ENCODE results near the gene TNFAIP8L3.

DNA sequence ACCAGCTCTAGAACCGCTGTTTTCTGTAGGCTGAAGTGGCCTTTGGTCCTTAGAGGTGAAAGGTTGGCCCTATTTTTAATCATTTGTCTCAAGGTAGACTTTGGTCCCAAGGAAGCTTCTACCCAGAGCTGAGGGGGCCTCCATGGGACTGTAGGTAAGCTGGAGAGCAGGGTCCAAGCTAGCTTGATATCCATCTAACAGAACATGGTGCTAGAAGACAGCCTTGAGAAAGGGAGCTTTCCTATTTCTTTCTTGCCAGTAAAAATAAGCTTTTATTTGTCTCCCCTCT lies 3.6 kb upstream of the TNFAIP8L3 start:
- TF ChIP-seq, protein P1, sequence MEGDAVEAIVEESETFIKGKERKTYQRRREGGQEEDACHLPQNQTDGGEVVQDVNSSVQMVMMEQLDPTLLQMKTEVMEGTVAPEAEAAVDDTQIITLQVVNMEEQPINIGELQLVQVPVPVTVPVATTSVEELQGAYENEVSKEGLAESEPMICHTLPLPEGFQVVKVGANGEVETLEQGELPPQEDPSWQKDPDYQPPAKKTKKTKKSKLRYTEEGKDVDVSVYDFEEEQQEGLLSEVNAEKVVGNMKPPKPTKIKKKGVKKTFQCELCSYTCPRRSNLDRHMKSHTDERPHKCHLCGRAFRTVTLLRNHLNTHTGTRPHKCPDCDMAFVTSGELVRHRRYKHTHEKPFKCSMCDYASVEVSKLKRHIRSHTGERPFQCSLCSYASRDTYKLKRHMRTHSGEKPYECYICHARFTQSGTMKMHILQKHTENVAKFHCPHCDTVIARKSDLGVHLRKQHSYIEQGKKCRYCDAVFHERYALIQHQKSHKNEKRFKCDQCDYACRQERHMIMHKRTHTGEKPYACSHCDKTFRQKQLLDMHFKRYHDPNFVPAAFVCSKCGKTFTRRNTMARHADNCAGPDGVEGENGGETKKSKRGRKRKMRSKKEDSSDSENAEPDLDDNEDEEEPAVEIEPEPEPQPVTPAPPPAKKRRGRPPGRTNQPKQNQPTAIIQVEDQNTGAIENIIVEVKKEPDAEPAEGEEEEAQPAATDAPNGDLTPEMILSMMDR (conservative IDR thresholded peaks at IDR 0.05; ENCODE audit: low read depth, low read length) = no peak
- TF ChIP-seq NFE2L2 (IDR thresholded peaks at IDR 0.05; ENCODE audit: low read depth, low read length) (no peak), CEBPB (IDR thresholded peaks at IDR 0.05; ENCODE audit: low read depth, low read length) (no peak), POLR2A (IDR thresholded peaks at IDR 0.05; ENCODE audit: low read depth, low read length) (no peak), RFX5 (IDR thresholded peaks at IDR 0.05; ENCODE audit: low read depth, low read length) (no peak), USF2 (IDR thresholded peaks at IDR 0.05; ENCODE audit: low read depth, low read length) (no peak), SMC3 (IDR thresholded peaks at IDR 0.05; ENCODE audit: low read depth, low read length) (no peak), RAD21 (IDR thresholded peaks at IDR 0.05; ENCODE audit: low read length) (no peak), MAFK (IDR thresholded peaks at IDR 0.05; ENCODE audit: low read depth, low read length) (no peak)
